Esophagus muscularis mucosa (tissue), 4 donors: Measurements from ENCODE around the gene THSD7A. TPM values are rescaled to one million over a fixed set of nuclear protein-coding genes. Genes with fewer than 3 reads are reported as not detected.

Source experiments
- DNase-seq: peaks from one replicate; pipeline ENCODE4 v3.0.0-alpha.2; 2017; ENCODE audit errors: extremely low spot score
- H3K27ac ChIP-seq, 4 donors: fragments of 200-600 bp; sonication (generic); replicated peaks in 1 of 4; 1 replicate in 3 of 4; 2 replicates in 1 of 4; pipeline ENCODE4 v1.5.1; 2016 to 2019; ENCODE audit warnings: mild to moderate bottlenecking in 1 of 4
- H3K27me3 ChIP-seq, 4 donors: fragments of 200-600 bp; sonication (generic); one replicate each; pipeline versions ENCODE4 v1.5.1 to v1.6.0; 2016 to 2019
- H3K36me3 ChIP-seq, 4 donors: fragments of 200-600 bp; sonication (generic); one replicate each; pipeline ENCODE4 v1.5.1; 2016 to 2019
- H3K4me1 ChIP-seq, 4 donors: fragments of 200-600 bp; sonication (generic); one replicate each; pipeline ENCODE4 v1.5.1; 2016 to 2019
- H3K4me3 ChIP-seq, 4 donors: fragments of 200-600 bp; sonication (generic); 1 replicate in 2 of 4; 2 replicates in 2 of 4; pipeline ENCODE4 v1.5.1; 2016 to 2019; ENCODE audit warnings: mild to moderate bottlenecking in 4 of 4, moderate library complexity in 1 of 4
- H3K9me3 ChIP-seq, 4 donors: fragments of 200-600 bp; sonication (generic); 1 replicate in 3 of 4; 2 replicates in 1 of 4; pipeline ENCODE4 v1.5.1; 2016 to 2019
- CTCF ChIP-seq, 3 experiments: fragments of 200-600 bp in 2 of 3; fragments of 450-650 bp in 1 of 3; sonication (generic) in 2 of 3; IDR thresholded peaks; one replicate each; pipeline ENCODE4 v1.5.1; 2017 to 2019; ENCODE audit warnings: antibody characterized with exemption in 3 of 3, mild to moderate bottlenecking in 2 of 3, moderate library complexity in 1 of 3
- EP300 ChIP-seq: sonication (generic); formaldehyde crosslinking; IDR thresholded peaks from one replicate; pipeline ENCODE4 v1.6.1; 2017; ENCODE audit warnings: antibody characterized with exemption
- POLR2A ChIP-seq: fragments of 450-650 bp; IDR thresholded peaks from one replicate; pipeline ENCODE4 v1.6.1; 2017; ENCODE audit warnings: antibody characterized with exemption, moderate library complexity, mild to moderate bottlenecking, low read depth
- POLR2AphosphoS5 ChIP-seq, 2 donors: sonication (generic); formaldehyde crosslinking; IDR thresholded peaks; one replicate each; pipeline ENCODE4 v1.6.1; 2017; ENCODE audit warnings: antibody characterized with exemption in 2 of 2
- WGBS: methylation state at CpG from one replicate; pipeline ENCODE4 v1.1.5; 2018; 5-methylcytosine and 5-hydroxymethylcytosine counted together
- intact Hi-C: fragments of 100-400 bp; cut with DNase I; formaldehyde crosslinking; loops from one replicate; pipeline ENCODE4 v1.15.1; 2023
- total RNA-seq, 4 donors: library from RNA; depleted of rRNA; stranded (reverse); fragments of >200 nt; gene quantifications; one replicate each; pipeline versions ENCODE4 v1.1.0 to v1.2.1, GENCODE V29; 2016

The THSD7A gene
- total RNA-seq, 4 donors from 2014 or later, result 1.2 to 3.8 (median 2.8) TPM

DNA sequence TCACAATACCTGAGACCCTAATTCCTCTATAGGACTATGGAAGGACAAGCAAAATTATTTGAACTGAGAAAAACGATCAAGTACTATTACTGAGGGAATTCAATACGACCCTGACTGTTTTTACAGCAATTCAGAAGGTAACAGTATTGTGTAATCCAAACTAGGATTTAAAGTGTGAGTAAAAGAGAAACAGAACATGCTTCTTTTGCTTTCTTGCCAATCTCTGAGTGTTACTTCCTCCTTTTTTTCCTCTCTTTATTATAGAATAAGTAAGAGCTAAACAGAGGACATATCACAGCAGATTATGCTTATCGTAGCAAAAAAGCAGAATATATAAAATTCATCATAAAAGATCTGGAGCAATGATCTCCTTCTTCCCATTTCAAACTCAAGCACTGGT, 292.1 kb downstream of the THSD7A start:
- peaks cover 0 to 8% (median 3%) of the 10 kb centered on the region in 4 donors for H3K4me1 ChIP-seq
- H3K27me3 ChIP-seq, result no peaks in the 10 kb centered on the region
- no peak overlapping the region for H3K4me3 ChIP-seq
- 18% methylated on average over 3 of the region's 3 CpGs for WGBS
- H3K9me3 ChIP-seq, result no peaks in the 10 kb centered on the region
- peak overlapping the region; percentile 18 to 37 (median 26) for H3K27ac ChIP-seq
- no peaks in the 10 kb centered on the region for H3K36me3 ChIP-seq
- intact Hi-C loops, result no loop called here
- no peak for DNase-seq
- TF ChIP-seq CTCF (IDR thresholded peaks at IDR 0.05), result no peak
- no peak for TF ChIP-seq POLR2A
- no peak for TF ChIP-seq EP300
- TF ChIP-seq POLR2AphosphoS5 (IDR thresholded peaks at IDR 0.05), result no peak

DNA sequence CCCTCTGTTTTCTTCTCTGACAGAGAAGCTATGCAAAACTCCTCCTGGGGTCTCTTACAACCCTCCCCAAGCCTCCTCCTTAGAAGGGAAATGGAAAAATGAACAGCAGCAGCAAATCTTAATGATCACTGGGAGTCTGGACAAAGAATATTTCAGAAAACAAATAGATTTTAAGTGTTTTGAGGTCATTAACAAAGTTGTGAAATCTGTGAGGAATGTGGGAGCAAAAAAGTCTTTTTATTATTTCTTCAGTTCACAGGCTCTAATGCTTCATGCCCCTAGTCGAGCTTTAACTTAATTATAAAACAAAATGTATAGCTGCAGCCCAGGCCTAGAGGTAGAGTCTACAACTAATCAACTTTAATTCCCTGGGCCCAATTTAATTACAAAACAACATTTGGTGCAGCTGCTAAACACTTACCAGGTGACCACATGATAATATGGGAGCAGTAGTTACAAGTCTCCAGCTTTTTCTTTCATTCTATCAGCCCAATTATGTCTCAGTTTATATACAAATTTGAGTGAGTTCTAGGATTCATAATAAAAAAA, 293.2 kb downstream of the THSD7A start:
- TF ChIP-seq POLR2AphosphoS5 (IDR thresholded peaks at IDR 0.05), result no peak
- TF ChIP-seq CTCF (IDR thresholded peaks at IDR 0.05), result no peak
- TF ChIP-seq EP300, result no peak
- no peak for TF ChIP-seq POLR2A
- 68% methylated on average over 1 of the region's 1 CpG for WGBS
- H3K4me3 ChIP-seq, result no peak overlapping the region
- intact Hi-C loops, result no loop called here
- H3K9me3 ChIP-seq, result no peaks in the 10 kb centered on the region
- no peak overlapping the region for H3K27ac ChIP-seq
- no peaks in the 10 kb centered on the region for H3K36me3 ChIP-seq
- peaks cover 0 to 8% (median 3%) of the 10 kb centered on the region in 4 donors for H3K4me1 ChIP-seq
- no peak for DNase-seq
- no peaks in the 10 kb centered on the region for H3K27me3 ChIP-seq

DNA sequence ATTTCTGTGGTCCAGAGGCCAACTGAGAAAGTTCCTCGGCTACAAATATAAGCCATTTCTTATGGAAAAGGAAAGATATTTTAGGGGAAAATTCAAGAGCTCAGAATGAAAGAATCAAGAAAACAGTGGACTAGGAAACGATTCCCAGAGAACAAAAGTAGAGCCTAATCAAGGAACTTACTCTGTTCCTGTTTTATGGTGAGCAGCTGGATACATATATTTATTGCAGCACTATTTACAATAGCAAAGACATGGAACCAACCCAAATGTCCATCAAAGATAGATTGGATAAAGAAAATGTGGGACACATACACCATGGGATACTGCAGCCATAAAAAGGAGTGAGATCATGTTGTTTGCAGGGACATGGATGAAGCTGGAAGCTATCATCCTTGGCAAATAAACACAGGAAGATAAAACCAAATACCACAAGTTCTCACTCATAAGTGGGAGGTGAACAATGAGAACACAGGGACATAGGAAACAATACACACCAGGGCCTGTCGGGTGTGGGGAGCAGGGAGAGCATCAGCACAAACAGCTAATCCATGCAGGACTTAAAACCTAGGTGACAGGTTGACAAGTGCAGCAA, 298.7 kb downstream of the THSD7A start:
- Histone ChIP-seq H3K36me3 (no peaks in the 10 kb centered on the region), H3K27me3 (no peaks in the 10 kb centered on the region), H3K4me3 (no peak overlapping the region), H3K27ac (no peak overlapping the region), H3K4me1 (no peaks in the 10 kb centered on the region), H3K9me3 (no peaks in the 10 kb centered on the region)
- no peak for DNase-seq
- intact Hi-C loops, result no loop called here
- WGBS, result 72% methylated on average over 3 of the region's 3 CpGs
- TF ChIP-seq POLR2AphosphoS5 (IDR thresholded peaks at IDR 0.05), result no peak
- no peak for TF ChIP-seq EP300
- TF ChIP-seq POLR2A, result no peak
- no peak for TF ChIP-seq CTCF (IDR thresholded peaks at IDR 0.05)

DNA sequence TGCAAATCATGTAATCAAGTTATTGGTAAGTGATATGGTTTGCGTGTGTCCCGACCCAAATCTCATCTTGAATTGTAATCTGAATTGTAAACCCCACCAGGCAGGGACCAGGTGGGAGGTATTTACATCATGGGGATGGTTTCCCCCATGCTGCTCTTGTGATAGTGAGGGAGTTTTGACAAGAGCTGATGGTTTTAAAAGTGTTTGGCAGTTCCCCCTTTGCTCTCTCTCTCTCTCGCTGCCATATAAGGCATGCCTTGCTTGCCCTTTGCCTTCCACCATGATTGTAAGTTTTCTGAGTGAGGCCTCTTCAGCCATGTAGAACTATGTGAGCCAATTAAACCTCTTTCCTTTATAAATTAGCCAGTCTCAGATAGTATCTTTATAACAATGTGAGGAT, 302.6 kb downstream of the THSD7A start:
- Histone ChIP-seq H3K9me3 (no peaks in the 10 kb centered on the region), H3K27me3 (no peaks in the 10 kb centered on the region), H3K36me3 (no peaks in the 10 kb centered on the region), H3K27ac (no peak overlapping the region), H3K4me3 (no peak overlapping the region), H3K4me1 (no peaks in the 10 kb centered on the region)
- intact Hi-C loops, result no loop called here
- no peak for TF ChIP-seq CTCF (IDR thresholded peaks at IDR 0.05)
- no peak for TF ChIP-seq POLR2AphosphoS5 (IDR thresholded peaks at IDR 0.05)
- no peak for TF ChIP-seq EP300
- no peak for TF ChIP-seq POLR2A
- WGBS, result 62% methylated on average over 3 of the region's 3 CpGs
- no peak for DNase-seq

DNA sequence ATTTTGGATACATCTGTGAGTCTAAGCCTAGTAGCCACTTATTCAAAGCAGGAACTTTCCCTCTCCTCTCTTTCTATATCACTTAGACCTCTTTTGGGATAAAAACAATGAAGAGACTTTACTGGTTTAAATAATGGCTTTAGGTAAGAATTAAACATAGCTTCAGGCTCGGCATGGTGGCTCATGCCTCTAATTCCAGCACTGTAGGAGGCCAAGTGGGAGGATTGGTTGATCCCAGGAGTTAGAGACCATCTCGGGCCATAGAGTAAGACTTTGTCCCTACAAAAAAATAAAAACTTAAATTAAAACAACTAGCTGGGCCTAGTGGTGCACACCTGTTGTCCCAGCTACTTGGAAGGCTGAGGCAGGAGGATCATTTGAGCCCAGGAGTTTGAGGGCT, 304.3 kb downstream of the THSD7A start:
- Histone ChIP-seq H3K9me3 (no peaks in the 10 kb centered on the region), H3K36me3 (no peaks in the 10 kb centered on the region), H3K27me3 (no peaks in the 10 kb centered on the region), H3K4me1 (no peaks in the 10 kb centered on the region), H3K4me3 (no peak overlapping the region), H3K27ac (no peak overlapping the region)
- 81% methylated on average over 2 of the region's 2 CpGs for WGBS
- DNase-seq, result no peak
- TF ChIP-seq EP300 (no peak), CTCF (IDR thresholded peaks at IDR 0.05) (no peak), POLR2AphosphoS5 (IDR thresholded peaks at IDR 0.05) (no peak)
- intact Hi-C loops, result no loop called here
